ENCODE results near the gene CHRNB2.

The CHRNB2 gene

DNA sequence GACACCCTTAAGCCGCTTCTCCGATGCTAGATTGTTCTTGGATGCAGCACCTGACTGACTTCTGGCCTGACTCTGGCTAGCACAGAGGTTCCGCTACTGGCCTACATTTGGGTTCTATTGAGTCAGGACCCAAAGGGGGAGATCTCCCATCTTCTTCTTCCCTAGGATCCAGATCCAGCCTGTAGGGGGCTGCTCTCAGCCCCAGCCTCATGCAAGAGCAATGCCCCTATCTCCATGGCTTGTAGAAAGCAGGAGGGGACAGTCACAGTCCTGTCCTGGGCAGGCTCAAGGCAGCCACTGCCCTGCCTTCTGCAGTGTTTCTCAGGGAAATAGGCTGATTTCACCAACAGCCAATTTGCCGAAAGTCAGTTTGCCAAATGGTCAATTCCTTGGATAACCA is 46.7 kb downstream of the CHRNB2 start:
- FAIRE-seq: no peak

DNA sequence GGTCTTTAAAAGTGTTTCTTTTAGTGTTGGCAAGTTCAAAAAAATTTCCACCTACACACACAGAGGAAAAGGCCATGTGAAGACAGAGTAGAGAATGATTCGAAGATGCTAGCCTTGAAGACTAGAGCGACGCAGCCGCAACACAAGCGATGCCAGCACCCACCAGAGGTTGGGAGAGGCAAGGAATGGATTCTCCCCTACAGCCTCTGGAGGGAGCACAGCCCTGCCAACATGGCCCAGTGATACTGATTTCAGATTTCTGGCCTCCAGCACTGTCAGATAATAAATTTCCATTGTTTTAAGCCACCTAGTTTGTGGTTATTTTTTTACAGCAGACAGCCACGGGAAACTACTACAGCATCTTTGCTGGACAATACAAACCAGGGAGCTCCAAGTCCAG is 47.3 kb downstream of the CHRNB2 start:
- no peak for FAIRE-seq

DNA sequence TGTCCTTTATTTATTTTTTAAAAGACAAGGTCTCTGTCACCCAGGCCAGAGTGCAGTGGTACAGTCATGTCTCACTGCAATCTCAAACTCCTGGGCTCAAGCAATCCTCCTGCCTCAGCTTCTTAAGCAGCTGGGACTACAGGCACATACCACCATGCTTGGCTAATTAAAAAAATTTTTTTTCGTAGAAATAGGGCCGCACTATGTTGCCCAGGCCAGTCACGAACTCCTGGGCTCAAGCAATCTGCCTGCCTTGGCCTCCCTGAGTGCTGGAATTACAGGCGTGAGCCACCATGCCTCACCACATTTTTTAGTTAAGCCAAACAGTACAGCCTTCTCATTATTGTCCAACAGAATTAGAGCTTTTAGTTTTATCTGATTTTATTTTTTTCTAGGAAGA is 47.8 kb downstream of the CHRNB2 start:
- FAIRE-seq: no peak

DNA sequence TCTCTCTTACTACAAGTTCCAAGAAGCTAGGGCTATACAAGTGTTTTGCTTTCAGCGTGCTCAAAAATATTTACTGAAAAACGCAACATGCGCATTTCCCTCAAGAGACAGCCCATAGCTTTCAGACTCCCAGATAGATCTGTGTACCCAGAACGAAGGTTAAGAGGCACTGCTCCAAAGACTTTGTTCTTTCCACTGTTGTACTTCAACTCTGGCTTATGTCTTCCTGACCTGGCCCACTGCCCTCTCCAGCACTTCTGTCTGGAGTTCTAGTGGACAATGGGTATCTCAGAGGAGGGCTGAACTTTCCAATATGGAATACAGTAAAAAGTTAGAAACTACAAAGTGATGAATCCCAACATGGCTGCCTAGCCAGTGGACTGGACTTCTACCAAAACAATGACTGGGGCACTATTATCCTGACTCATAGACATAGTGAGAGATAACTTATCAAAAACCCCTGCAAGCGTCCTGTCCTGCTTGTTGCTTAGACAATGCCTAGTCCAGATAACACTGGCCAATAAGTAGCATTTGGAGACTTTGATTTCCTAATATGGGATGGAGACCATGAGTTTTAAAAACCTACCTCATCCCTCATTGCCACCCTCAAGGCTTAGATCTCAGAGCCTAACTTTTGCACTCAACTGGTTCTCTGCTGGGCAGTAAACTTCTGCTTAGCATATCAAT is 49.2 kb downstream of the CHRNB2 start:
- FAIRE-seq: no peak

DNA sequence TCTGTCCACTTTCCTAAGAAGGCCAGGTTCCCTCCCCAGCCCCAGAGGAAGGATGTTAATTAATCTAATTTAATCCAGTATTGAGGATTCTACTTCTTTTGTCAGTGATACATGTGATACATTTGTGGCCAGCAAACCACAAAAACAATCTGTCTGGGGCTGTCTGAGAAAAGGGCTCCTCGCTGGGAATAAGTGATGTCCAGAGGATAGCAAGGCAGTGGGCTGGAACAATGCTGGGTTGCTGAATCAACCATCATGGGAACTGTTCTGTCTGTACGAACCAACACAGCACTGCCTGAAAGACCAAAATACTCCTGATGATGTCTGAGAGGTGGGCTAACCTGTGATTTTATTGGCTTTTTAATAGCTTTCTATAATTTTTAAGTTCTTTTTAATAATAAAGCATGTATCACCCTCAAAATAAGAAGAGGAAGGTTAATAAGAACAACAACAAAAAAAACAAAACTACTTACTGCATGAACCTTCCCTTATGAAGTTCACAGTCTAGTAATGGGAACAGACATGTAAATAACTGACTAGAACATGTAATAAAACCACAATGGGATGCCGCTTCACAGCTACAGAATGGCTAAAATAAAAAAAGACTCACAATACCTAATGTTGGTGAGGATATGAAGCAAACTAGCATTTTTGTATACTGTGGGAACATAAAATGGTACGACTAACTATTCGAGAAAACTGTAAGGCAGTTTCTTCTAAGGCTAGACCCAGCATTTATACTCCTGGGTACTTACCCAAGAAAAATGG is 51.8 kb downstream of the CHRNB2 start:
- no peak for FAIRE-seq

DNA sequence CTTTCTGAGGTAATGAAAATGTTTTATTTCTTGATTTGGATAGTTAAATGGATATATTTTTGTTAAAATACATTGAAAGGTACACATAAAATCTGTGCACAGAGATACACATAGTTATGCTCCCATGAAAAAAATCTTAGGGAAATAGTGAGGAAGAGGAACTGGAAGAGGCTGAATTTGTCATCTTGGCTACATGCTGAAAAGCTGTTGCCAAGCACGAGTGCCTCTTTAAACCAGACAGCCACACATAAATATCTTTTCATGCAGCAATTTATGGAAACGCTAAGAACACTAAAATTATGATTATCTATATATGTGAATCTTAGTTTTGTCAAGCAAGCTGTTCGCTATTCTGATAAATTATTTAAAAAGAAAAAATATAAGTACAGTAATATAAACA is 53.2 kb downstream of the CHRNB2 start:
- FAIRE-seq: no peak

DNA sequence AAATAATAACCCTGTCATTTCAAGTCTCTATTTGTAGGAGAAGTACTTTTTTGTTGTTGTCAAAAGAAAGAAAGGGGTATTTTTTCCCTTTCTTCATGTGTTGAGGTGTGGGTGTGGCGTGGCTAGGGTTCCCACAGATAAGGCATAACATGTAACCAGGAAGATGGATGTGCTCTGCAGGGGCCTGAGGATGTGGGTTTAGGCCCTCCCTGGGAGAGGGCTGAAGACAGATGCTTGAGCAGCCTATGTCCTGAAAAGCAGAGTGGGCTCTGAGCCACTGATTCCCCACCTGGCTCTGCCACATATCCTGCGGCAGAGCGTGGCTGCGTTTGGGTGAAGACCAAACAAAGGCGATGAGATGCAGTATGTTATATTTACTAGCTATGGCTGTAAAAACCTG is 54.3 kb downstream of the CHRNB2 start:
- no peak for FAIRE-seq

DNA sequence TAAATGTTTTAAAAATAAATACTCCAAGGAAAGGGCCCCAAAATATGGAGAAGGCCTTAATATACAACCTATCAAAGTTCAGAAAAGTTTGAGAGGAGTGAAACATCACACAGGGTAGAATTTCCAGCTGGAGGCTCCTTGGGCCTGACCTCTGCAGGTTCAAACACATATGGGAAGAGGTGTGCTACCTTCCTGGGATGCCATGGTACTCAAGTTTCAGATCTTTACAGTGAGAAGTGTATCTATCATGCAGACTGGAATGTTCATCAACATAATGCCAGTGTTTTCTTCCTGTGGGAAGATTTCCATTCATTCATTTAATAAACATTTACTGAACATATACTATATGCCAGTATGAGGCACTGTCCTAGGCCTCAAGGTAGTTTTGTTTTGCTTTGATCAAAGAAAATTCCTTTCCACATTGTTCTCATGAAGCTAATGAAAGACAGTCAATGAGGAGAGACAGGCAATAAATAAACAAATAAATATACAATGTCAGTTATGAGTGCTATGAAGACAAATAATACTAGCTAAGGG is 55.0 kb downstream of the CHRNB2 start:
- no peak for FAIRE-seq

DNA sequence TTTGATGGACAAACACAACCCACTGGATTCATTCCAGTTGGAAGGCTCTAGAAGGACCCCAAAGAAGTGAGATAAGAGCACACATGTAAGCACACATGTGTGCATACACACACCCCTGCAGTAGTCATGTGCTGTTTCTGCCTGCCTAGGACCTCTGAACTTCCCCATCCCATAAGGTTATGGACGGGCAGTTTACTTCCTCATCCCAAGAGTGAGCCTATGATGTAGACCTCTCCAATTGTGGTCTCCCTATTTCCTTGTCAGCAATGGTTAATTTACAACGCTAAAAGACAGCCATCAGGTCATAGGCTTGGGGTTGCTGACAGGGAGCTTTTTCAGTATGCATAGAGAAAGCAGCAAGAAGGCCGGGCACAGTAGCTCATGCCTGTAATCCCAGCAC is 55.8 kb downstream of the CHRNB2 start:
- FAIRE-seq: no peak

DNA sequence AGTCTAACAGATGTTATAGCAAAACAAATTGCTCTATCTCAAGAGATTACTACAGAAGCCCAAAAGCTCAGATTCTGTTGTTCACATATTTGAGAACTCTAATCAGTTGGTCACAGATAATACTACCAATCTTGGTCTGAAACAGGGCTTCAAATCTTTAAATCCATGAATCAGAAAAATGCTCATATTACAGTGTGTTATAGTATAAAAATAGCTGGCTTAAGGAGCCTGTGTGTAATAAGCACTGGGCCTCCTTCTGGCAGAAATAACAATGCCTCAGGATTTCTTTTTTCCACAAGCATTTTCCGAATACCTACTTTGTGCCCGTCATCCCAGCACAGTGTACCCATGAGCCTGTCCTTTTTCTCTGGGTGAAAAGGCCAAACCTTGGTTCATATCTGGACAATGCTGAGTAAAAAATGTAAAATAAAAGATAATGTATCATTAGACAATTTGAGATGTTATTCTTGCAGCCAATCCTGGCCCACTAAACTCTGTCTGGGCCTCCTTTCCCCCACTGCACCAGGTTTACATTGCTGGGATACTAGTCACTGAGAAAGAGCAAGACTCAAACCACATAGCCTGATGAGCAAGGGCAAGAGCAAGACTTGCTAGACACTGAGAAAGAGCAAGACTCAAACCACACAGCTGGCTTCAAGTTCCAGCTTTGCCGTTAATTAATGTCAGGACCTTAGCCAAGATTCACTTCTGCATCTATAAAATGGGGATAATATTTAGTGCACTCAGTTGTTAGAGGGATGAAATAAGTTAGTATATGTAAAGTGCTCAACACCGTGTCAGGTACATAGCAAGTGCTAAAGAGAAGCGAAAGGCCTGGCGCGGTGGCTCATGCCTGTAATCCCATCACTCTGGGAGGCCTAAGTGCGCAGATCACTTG is 57.4 kb downstream of the CHRNB2 start:
- no peak for FAIRE-seq

DNA sequence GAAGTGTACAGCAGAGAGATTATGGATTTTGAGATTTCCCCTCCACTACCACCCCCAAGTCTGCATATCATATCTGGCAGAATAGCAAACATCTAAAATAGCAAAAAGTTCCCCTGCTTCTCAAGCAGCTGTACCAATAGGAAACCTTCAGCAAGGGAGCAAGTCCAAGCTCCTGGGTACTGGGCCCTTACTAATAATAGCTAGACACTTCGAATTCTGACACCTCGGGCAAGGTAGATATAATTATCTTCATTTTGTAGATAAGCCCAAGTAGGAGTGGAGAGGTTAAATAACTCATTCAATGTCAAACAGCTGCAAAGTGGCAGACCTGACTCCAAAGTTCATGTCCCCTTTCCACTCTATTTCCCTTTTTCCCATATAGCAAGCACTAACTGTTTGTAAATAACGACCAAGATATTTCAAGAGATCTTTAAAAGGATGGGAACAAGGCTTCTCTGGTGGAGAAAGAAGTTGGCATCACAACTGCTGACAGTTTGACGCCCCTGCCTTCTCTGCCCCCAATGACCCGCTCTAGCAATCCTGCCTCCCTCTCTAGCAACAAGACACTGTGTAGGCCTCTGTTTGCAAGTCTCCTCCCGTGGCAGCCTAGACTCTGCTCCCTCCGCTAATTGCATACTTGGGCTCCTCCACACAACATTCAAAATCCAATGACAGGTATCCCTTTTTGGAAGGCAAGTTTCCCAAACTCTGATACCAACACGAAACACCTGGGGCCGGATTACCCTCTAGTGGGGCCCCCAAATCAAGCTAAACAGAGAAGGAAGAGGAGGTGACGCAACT is 59.1 kb downstream of the CHRNB2 start:
- no peak for FAIRE-seq

DNA sequence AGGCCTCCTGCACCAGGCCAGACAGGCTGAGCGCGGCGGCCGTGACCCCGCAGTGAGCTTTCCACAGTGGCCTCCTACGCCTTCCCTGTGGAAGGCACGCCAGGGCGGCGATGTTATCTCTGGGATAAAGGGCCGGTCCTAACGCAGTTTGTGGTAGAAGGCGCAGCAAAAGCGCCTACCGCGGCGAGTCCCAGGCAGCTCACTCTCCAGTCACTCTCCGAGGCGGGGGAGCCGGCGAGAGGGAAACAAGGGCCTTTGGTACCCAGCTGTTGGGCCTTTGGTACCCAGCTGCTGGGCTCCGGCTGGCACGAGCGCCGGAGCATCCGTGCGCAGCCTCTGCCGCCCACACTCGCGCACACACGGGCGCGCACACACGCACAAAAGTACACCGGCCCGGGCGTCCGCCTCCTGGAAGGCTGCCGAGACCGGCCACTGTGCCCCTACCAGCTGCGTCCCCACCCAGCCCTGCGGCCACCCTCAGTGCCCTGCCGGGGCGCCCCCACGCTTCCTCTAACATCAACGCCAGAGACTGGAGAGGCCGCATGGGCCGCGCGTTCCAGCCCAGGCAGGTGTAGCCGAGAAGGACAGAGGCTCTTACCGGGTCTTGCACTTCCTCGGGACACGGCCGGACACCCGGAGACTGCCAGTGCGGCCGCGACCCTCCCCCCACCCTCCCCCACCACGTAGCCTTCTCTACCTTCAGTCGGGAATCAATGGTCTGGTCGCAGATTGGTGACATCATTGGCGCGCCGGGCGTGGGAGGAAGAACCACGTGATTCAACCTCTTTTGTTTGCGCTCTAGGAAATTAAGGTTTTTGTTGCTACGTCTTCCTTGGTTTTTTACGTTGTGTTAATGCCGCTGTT is 59.9 kb downstream of the CHRNB2 start:
- FAIRE-seq: no peak

DNA sequence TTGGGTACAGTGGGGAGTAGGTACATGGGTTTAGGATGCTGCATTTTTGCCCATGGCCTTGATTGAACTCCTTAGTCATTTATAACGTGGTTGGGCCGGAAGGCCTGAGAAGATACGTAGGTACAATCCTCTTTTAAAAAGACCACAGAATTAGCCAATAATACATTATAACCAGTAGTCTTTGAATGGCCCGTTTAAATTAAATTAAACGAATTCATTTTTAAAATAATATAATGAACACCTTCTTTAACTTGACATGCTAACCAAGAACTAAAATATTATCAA is 60.5 kb downstream of the CHRNB2 start:
- FAIRE-seq: no peak

DNA sequence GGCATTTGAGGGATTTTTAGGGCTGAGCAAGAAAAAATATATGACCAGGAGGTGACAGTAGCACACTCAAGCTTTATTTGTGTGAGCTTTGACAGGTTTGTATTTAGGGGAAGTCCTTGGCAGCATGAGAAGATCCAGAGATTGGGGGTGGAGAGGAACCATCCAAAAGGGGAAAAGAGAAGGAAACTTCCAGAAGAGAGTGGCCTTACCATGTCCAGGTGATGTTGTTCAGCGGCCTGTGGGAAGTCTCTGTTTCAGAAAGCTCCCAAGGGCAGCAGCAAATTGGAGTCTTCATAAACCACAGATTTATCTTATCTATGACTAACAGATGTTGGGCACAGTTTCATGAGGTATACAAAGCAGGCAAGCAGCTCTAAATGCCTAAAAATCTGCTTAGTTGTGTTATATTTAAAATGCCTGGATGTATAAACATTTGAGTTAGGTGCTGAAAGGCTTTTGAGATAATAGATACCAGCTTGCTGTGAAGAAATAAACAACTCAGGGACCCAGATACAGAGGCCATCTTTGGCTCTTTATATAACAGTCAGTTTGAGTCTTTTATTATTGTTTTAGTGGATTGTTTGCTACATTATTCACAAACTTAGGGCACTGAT is 61.6 kb downstream of the CHRNB2 start:
- FAIRE-seq: no peak

Data from endometrium (tissue), 2 donors.